Nephron progenitor cell (in vitro differentiated cells): ENCODE measurements around the gene CRB2.

ENCODE experiments used
- DNase-seq: peaks from one replicate; pipeline ENCODE4 v3.0.0; 2021
- H3K27ac Mint-ChIP-seq: 2 replicates; pipeline ENCODE4 v1.8.0; 2021; ENCODE audit warnings: mild to moderate bottlenecking, moderate library complexity, mixed read lengths
- H3K27me3 Mint-ChIP-seq: 2 replicates; pipeline ENCODE4 v1.8.0; 2021; ENCODE audit warnings: mild to moderate bottlenecking, low read depth, mixed read lengths; ENCODE audit not compliant: poor library complexity
- H3K36me3 Mint-ChIP-seq: 2 replicates; pipeline ENCODE4 v1.8.0; 2021; ENCODE audit warnings: low read depth, mixed read lengths
- H3K4me1 Mint-ChIP-seq: 2 replicates; pipeline ENCODE4 v1.8.0; 2021; ENCODE audit warnings: mixed read lengths
- H3K4me3 Mint-ChIP-seq: 2 replicates; pipeline ENCODE4 v1.8.0; 2021; ENCODE audit warnings: mild to moderate bottlenecking, moderate library complexity, mixed read lengths
- H3K9me3 Mint-ChIP-seq: 2 replicates; pipeline ENCODE4 v1.8.0; 2021; ENCODE audit warnings: mild to moderate bottlenecking, moderate library complexity, mixed read lengths
- CTCF ChIP-seq: fragments of 200-600 bp; sonication (generic); IDR thresholded peaks from 2 replicates; pipeline ENCODE4 v1.5.0; 2021; ENCODE audit warnings: antibody characterized with exemption

Gene CRB2

DNA sequence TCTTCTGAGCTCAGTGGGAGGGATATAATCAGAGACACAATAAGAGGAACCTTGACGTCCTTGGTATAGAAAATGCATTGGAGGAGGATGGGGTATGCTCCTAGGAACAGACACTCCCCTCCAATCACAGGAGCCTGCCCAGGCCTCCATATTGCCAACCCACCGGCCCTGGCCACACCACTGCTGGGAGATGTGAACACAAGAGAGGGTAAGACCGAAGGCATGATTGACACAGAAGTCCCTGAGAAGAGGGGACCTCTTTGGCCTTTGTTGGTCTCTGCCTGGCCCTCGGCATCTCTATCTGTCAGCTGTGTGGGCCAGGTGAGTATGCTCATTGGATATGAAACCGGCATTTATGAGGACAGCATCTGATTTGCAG lies 62.0 kb downstream of the CRB2 start:
- no peaks in the 10 kb centered on the region for H3K9me3 Mint-ChIP-seq
- H3K36me3 Mint-ChIP-seq: peaks cover 4% of the 10 kb centered on the region
- TF ChIP-seq CTCF: no peak
- H3K4me1 Mint-ChIP-seq: peaks cover 82% of the 10 kb centered on the region
- peaks cover 8% of the 10 kb centered on the region for H3K27me3 Mint-ChIP-seq
- H3K4me3 Mint-ChIP-seq: no peak overlapping the region
- peak overlapping the region; percentile 74 for H3K27ac Mint-ChIP-seq
- no peak for DNase-seq

DNA sequence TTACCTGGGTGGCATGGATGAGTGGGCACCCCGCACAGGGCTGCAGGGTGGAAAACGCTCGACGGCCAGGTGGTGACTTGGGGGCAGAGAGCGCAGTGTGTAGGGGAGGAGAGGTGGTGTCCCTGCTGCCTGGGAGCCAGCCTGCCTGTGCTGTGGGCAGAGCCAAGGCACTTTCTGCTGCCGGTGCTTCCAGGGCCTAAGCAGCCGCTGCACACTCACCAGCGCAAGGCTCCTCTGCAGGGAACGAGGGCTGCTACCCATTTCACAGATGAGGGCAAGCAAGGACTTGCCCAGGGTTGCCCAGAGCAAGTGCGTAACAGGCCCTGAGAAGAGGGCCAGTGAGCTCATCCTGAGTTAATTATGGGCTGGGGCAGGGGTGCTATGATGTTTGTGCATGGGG lies 62.5 kb downstream of the CRB2 start:
- H3K27ac Mint-ChIP-seq: peak overlapping the region; percentile 74

GRCh38 chr9:123419091-123419490 lies 63.1 kb downstream of the CRB2 start:
- Mint-ChIP-seq H3K9me3 (no peaks in the 10 kb centered on the region), H3K27me3 (peaks cover 8% of the 10 kb centered on the region), H3K27ac (peak overlapping the region; percentile 46), H3K4me1 (peaks cover 82% of the 10 kb centered on the region), H3K36me3 (peaks cover 4% of the 10 kb centered on the region), H3K4me3 (no peak overlapping the region)
- no peak for DNase-seq
- TF ChIP-seq CTCF: no peak

More for the DNA sequence above, 62.5 kb downstream of the CRB2 start:
- H3K4me3 Mint-ChIP-seq: no peak overlapping the region
- TF ChIP-seq CTCF: no peak
- DNase-seq: no peak
- H3K4me1 Mint-ChIP-seq: peaks cover 82% of the 10 kb centered on the region
- H3K27me3 Mint-ChIP-seq: peaks cover 8% of the 10 kb centered on the region
- peaks cover 4% of the 10 kb centered on the region for H3K36me3 Mint-ChIP-seq
- no peaks in the 10 kb centered on the region for H3K9me3 Mint-ChIP-seq

DNA sequence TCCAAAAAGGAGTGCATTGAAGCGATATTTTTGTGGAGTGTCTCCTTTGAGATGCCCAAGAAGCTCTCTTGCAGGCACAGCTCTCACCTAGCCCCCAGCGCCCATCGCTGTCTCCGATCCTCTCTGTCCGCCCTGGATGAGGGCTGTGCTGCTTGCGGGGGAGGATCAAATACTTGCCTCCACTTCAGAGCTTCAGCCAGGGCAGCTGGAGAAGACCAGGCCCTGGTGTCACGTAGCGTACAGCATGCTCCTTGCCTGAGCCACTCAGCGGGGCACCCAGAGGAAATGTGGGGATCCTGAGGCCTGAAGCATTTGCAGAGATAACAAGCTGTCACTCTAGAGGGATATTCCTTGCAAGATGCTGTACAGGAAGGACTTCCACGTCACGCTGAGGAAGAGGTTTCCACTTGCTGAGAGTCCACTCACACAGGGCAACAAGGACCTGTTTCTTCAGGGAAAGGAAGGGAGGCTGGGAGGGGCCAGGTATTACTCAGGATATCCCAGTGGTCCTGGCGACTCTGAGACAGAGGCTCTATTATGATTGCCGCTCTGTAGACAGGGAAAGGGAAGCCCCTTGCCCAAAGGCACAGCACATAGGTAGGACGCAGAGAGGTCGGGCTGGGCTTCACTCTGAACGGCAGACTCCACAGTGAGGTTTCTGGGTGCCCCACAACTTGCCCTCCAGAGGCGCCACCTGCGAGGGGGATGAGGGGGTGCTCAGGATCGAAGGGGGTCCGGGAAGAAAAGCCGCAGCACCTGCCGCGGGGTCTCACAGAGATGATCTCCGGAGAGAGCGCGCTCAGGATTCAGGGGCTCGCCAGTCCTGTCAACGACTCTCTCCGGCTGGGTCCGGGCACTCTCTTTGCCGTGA lies 64.0 kb downstream of the CRB2 start:
- peaks cover 11% of the 10 kb centered on the region for H3K27me3 Mint-ChIP-seq
- no peak overlapping the region for H3K4me3 Mint-ChIP-seq
- H3K4me1 Mint-ChIP-seq: peaks cover 73% of the 10 kb centered on the region
- no peaks in the 10 kb centered on the region for H3K9me3 Mint-ChIP-seq
- H3K27ac Mint-ChIP-seq: no peak overlapping the region
- DNase-seq: no peak
- H3K36me3 Mint-ChIP-seq: peaks cover 4% of the 10 kb centered on the region
- TF ChIP-seq CTCF: no peak

DNA sequence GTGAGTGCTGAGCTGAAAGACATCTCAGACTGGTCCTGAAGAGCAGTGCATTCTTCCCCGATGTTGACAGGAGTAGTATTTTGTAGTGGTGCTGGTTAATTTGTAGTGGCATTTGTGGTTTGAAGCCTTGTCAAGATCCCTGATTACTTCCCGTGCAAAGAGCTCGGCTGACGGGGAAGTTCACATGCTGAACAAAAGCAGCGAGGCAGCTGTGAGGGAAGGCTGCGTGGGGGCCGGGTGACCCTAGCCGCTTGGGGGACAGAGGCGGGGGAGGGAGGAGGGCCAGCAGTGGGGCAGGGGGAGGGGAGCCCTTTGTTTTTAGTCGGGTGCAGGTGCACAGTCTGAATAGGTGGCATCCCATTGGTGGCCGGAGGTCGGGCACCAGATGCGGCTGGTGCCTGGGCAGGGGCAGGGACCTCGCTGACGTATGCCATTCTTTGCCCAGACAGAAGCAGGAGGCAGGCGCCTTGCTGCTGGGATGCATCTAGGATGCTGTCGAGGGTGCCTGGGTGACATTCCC lies 64.7 kb downstream of the CRB2 start:
- H3K4me1 Mint-ChIP-seq: peaks cover 66% of the 10 kb centered on the region
- no peak overlapping the region for H3K27ac Mint-ChIP-seq
- H3K9me3 Mint-ChIP-seq: no peaks in the 10 kb centered on the region
- no peak overlapping the region for H3K4me3 Mint-ChIP-seq
- no peak for DNase-seq
- peaks cover 13% of the 10 kb centered on the region for H3K27me3 Mint-ChIP-seq
- H3K36me3 Mint-ChIP-seq: peaks cover 4% of the 10 kb centered on the region
- TF ChIP-seq CTCF: no peak

GRCh38 chr9:123421186-123421585 lies 65.2 kb downstream of the CRB2 start:
- TF ChIP-seq CTCF: no peak
- peaks cover 61% of the 10 kb centered on the region for H3K4me1 Mint-ChIP-seq
- H3K27me3 Mint-ChIP-seq: peaks cover 14% of the 10 kb centered on the region
- no peaks in the 10 kb centered on the region for H3K9me3 Mint-ChIP-seq
- H3K4me3 Mint-ChIP-seq: no peak overlapping the region
- DNase-seq: no peak
- H3K36me3 Mint-ChIP-seq: peaks cover 4% of the 10 kb centered on the region
- H3K27ac Mint-ChIP-seq: no peak overlapping the region
